HG03342 (cell line): ENCODE results near the gene CENPS.
"Not testable (repeated sequence)": the region's sequence is repeated elsewhere in the genome, so short reads cannot be mapped to it uniquely, and the experiment has no call there.

Experiments
- ATAC-seq: cut with Tn5 transposase; IDR thresholded peaks from one replicate; pipeline ENCODE4 v1.9.1; 2021; ENCODE audit warnings: mild to moderate bottlenecking, moderate library complexity; ENCODE audit not compliant: unreplicated experiment

CENPS gene

DNA sequence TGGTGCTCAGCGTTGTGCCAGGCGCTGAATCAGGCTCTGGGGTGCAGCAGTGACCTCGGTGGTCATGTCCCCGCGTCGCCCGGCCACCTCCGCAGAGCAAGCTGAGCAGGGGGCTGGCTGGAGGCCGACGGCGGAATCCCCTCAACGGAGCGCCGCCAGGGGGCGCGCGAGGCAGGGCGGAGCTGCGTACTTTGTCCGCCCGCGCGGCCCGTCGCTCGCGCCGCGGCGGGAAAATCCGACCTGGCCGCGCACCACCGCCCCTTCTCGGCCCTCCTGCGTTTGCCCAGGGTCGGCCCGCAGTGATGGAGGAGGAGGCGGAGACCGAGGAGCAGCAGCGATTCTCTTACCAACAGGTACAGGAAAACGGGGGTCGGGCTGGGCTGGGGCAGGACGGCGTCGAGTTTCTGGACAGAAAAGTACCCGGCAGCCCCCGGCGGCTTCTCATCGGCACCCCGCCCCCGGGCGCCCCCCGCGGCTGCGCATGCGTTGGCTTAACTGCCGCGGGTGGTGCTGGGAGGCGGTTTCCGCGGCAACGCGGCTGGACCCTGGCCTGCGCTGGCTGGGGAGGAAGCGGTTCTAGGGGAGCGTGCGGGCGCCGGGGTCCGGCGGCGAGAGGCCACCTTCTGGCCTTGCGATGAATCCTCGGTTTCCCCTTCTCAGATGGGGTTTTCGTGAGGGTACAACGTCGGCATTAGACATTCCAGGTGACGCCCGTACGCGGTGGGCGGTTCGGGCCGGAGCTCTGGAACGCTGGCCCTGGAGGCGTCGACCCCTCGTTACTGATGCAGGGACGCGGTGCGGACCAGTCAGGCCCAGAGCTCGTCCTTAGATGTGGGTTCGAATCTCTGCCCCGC, at the start of gene CENPS:
CENPS (plus strand) TSS at position 218 of the 854 bp plus-strand sequence; CDS start at position 303, 85 bp downstream.
- peak; percentile 72 for ATAC-seq

DNA sequence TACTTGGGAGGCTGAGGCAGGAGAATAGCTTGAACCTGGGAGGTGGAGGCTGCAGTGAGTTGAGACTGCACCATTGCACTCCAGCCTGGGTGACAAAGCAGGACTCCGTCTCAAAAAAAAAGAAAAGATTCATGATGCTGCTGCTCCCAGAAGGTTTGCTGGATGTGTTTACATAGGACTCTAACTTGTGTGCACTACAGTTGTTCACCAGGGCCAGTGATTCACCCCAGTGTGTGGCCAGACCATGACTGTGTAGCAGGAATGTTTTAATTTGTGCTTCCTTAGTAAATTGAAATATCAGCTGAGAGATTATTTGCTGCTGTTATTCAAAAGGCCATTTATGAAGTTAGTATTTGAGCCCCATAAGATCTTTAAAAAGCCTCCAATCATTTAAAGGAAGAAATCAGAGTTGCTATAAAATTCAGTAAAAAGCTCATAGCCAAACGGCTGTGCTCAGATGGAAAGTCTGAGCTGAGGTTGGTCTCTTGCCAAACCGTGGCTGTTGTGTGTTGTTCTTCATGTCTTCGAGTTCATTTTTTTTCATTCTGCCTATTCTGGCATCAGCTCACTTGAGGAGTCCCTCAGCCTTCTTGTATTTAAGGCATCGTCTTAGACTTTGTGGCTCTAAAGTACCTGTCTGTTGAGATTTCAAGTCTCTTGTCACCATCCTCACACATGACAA, 49.5 kb upstream of the CENPS start:
- ATAC-seq, result no peak

DNA sequence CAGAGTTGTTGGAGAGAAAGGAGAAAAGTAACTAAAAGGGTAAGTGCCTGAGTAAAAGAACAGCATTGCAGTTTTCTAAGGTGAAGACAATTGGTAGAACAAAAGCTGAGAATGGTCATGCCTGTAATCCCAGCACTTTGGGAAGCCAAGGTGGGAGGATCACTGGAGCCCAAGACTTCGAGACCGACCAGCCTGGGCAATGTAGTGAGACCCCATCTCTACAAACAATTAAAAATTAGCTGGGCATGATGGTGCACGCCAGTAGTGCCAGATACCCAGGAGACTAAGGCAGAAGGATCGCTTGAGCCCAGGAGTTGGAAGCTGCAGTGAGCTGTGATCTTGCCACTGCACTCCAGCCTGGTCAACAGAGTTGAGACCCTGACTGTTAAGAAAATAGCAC, 46.6 kb upstream of the CENPS start:
- no peak for ATAC-seq

DNA sequence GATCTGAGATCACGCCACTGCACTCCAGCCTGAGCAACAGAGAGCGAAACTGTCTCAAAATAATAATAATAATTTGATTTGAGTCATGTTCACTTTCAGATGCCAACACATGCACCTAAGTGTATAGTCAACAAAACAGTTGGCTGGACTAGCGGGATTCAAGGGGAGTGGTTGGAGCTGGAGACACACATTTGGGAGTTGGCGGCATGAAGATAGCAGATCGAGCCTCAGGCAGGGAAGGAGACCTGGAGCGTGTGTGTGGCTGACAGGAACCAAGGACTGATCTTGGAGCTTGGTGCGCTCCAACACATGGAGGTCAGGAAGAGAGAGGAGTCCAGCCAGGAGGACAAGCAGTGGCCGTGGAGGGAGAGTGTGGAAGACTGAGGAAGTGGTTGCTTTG, 46.0 kb upstream of the CENPS start:
- ATAC-seq, result no peak

DNA sequence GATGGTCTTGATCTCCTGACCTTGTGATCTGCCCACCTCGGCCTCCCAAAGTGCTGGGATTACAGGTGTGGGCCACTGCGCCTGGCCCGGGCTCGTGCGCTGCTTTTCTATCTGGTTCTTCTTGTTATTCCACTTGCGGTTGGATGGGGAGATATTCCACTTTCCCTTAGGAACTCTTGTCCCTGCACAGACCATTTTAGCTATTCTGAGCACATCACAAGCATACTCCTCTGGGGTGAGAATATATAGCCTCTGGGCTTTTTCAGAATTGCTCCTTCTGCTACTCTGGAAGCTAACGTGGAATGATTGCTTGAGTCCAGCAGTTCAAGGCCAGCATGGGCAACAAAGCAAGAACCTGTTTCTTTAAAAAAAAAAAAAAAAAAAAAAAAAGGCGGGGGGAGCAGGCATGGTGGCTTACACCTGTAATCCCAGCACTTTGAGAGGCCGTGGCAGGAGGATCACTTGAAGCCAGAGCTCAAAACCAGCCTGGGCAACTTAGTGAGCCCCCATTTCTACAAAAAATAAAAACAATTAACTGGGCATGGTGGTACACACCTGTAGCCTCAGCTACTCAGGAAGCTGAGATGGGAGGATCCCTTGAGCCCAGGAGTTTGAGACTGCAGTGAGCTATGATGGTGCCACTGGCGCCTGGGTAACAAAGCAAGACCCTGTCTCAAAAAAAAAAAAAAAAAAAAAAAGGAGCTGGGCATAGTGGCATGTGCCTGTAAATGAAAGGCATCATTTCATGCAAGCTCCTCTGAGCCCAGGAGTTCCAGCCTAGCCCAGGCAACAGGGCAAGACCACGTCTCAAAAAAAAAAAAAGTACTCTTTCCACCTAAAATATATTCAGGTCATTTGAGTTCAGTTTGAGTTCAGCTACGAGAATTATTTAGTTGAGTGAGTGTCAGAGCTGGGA, 43.2 kb upstream of the CENPS start:
- ATAC-seq, result no peak

DNA sequence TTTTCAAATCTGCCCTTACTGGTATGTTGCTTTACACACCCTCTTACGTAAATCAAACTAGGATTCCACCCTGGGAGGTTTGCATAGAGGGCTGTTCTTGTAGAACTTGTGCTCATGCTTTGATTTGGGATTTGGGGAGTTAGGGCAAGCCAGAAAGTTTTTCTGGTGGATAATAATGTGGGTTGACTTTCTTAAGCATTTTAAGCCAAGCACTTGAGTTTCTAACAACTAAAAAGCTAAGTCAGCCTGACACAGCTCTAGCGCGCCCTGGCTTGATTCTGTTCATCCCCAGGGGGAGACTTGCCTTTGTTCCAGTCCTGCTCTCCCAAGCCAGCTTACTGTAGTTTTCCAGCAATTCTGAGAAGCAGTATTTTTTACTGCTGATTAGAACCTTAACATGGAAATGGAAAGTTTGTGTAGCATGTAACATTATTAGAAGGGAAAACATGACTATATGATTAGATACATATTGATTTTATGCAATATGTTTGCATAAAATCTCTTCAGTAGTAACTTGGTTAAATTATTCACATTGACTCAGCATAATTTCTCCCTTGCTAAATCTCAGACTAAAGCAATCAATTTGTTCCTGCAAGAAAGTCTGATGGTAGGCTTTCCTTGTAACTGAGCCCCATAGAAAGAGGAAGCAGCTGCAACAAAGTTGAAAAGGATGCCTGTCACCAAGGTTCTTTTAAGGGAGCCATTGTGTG, 42.4 kb upstream of the CENPS start:
- ATAC-seq, result no peak

DNA sequence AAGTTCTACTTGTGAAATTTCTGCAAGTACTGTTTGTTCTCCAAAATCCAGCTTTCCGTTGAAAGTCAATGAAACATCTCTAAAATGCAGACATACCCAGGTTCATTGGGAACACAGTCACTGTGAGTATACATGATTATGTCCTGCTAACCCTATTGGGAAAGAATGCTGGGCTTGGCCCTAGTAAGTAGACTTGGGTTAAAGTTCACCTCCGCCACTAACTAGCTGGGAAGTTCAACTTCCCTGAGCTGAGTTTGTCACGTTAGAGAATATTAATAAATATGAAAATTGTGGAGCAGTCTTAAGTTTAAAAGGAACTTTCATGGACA, 41.9 kb upstream of the CENPS start:
- no peak for ATAC-seq

DNA sequence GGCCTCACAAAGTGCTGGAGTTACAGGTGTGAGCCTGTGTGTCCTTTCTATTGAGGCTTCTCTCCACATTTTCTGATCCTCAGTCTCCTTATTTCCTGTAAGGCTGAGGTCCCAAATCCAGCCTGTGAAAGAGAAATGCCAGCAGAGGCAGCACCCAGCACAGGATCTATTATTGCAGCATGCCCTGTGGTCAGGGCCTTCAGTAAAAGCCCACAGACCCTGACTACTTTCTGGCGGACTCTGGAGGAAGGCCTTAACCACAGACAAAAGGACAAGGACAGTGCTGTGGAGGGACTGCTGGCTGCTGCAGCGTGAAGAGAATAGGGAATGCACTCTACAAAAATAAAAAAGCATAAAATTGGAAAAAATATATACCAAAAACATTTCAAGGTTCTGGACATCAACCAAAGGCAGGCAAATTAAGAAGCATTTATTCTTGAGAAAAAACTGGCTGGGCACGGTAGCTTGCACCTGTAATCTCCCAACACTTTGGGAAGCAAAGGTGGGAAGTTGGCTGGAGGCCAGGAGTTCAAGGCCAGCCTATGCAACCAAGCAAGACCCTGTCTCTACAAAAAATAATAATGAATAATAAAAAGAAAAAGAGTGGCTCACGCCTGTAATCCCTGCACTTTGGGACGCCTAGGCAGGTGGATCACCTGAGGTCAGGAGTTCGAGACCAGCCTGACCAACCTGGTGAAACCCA, 40.8 kb upstream of the CENPS start:
- ATAC-seq, result no peak

DNA sequence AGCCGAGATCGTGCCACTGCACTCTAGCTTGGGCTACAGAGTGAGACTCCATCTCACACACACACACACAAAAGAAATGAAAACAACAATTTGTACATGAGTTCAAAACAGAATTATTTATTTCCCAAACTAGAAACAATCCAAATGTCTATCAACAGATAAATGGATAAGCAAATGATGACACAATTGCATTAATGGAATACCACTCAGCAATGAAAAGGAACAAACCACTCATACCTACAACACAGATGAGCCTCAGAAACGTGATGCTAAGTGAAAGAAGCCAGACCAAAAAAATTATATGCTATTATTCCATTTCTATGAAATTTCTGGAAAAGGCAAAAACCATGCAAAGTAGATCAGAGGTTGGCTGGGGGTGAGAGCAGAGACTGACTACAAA, 33.4 kb upstream of the CENPS start:
- no peak for ATAC-seq

DNA sequence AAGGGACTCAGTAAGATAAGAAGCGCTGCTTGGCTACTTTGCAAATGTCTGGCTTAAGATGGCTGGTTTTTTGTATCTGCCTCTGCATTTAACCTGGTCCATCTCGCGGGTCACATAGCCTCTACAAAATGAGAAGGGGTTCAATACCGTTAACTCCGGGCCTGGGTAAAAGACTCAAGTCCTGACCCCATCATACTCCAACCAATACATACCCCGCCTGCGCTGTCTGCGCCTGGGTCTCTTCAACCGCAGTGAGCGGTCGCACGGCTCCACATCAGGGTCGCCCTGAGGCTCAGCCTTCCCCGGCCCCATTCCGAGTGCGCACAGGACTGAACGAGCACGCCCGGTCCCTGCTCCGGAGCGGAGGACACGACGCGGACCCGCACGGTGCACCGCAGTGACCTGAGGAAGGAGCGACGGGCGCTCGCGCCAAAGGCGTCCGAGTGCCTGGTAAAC, 31.9 kb upstream of the CENPS start:
- no peak for ATAC-seq

DNA sequence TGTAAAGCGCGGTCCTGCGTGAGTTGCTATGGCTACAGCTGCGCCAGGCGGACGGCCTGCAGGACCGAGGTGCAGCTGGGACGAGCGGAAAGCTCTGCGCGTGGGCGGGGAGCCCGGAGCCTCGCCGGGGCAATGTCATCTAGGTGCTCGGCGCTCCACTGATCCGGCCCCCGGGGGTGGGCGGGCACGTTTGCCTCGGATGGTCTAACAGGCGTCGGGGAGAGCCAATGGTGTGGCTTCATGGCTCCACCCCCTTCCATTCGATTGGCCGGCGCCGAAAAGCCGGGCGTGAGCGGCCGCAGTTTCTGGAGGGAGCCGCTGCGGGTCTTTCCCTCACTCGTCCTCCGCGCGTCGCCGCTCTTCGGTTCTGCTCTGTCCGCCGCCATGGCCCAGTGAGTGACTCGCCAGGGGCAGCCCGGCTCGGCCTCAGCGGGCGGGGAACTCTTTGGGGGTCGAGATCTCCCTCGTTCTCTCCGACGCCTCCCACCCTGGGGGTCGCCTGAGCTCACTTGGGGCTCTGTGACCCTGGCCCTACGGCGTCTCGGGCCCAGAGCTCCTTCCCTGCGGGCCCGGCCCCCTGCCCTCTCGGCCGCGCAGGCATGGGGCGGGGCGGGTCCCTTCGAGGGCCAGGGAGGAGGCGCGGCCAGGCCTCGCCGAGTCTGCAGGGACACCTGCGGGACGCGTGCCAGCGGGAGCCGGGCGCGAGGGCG, 31.3 kb upstream of the CENPS start, which contains the start of gene PGD:
PGD (plus strand) TSS at position 331 of the 710 bp plus-strand sequence; CDS start at position 385, 54 bp downstream.
- peak; percentile 95 for ATAC-seq

DNA sequence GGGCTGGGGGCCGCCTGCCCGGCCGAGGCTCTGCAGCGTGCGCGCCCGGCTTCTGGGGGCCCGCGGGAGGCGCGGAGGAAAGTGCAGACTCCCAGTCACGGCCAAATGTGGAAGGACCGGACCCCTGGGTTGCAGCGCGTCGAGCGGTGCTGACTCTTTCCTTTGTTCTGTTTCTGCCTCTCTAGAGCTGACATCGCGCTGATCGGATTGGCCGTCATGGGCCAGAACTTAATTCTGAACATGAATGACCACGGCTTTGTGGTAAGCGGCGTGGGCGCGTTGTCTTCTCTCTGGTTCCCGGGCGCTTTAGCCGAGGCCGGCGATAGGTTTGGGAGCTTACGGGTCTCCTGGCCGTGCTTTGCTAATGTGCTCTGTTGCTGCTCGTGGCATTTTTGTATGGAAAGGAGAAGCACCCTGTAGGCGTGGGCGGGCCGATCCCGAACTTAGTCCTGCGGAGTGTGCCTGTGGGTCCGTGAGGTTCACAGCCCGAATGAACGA, 30.7 kb upstream of the CENPS start:
- no peak for ATAC-seq

DNA sequence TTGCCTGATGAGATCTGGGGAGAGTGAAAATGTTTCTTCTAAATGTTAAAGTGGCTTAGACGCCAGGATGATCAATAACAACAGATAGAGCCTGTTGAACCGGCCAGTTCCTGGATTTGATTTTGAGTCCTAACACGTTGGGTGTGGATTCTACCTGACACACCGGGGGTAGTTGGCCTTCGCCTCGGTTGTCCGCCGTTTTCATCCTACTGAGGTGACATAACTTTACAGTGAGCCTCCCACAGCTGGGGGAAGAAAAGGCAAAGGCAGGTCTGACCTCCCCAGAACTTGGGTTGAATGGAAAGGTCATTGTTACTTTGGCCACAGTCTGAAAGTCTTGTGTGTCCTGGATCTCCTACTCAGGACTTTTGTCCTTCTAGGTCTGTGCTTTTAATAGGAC, 30.2 kb upstream of the CENPS start:
- no peak for ATAC-seq

DNA sequence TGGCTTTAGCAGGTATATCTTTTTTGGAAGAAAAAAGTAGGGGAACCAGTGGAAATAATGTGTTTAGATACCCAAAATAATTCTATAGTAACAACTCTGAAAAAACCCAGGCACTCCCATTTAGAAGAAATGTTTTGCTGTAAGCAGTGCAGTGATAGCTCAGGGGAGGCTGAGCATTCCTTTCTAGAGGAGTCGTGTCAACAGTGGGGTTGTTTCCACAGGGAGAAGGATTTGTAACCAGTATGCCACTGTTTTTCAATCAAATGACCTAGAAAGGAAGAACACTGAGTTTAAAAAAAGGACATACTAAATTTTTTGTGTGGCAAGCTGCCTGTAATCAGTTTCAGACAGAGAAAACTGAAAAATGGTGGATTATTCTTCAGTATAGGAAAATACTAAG, 29.0 kb upstream of the CENPS start:
- ATAC-seq, result no peak

DNA sequence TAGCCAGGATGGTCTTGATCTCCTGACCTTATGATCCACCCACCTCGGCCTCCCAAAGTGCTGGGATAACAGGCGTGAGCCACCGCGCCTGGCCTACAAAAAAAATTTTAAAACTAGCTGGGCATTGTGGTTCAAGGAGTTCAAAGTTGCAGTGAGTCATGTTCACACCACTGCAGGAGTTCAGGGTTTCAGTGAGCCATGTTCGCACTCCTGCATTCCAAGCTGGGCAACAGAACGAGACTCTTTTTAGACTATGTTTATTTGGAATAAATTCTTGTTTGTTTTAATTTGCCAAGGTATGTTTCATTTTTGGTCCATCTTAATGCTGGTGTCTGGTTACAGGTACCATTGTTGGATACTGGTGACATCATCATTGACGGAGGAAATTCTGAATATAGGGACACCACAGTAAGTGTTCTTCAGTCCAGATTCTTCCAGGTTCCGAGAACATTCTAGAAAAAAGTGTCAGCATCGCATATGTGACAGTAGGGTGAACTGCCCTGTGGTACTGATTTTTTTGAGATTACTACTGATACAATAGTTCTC, 27.4 kb upstream of the CENPS start:
- ATAC-seq, result no peak

DNA sequence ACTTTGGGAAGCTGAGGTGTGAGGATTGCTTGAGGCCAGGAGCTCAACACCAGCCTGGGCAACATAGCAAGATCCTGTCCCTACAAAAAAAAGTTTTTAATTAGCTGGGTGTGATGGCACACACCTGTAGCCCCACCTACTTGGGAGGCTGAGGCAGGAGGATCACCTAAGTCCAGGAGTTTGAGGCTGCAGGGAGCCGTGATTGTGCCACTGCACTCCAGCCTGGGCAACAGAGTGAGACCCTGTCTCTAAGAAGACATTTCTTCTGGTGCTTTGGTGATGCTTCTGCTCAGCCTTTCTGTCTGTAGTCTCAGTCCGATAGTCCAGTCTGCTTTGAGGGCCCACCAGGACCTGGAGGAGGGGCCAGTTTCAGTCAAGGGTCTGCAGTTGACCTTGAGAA, 23.0 kb upstream of the CENPS start:
- no peak for ATAC-seq

DNA sequence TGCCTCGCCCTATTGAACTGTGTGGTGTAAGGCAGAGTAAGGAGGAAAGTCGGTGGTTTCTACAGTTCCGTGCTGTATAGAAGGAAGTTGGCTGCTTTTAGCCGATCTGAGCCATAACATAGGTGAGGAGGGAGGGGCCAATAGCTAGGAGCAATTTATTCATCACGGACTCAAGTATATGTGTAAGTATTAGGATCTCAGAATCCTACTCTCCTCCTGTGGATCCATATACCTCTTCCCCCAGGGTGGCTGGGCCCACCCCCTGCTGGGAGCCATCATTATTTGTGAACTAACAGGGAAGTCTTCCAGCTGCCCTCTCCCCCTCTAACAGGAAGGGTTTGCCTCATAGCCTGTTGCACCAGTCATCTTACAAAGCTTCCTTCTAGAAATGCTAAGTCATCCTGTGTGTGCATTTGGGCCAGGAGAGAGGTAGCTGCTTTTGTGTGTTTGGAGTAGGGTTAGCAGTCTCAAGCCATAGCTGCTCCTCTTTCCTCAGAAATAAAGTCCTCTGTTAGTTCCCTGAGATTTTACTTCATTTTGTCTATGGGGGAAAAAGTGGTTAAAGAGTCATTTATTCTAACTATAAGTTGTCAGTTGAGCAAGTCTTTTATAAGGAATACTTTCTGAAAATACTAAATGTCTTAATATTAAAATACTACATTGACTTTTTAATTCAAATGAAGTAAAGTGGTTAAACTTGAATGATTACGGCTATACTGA, 14.9 kb upstream of the CENPS start:
- no peak for ATAC-seq

DNA sequence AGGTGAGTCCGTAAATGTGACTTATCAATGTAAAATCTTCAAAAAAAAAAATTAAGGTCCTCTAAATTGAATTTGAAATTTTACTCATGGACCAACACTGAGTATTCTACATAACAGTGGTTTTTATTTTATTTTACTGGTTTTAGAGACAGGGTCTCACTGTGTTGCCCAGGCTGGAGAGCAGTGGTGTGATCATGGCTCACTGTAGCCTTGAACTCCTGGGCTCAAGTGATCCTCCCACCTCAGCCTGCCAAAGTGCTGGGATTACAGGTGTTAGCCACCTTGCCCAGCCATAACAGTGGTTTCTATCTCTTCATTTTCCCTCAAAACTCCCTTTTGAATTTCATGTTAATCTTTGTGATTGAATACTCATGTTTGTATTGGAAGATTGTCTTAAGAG, 14.3 kb upstream of the CENPS start:
- ATAC-seq, result not testable (repeated sequence)
